Smooth muscle cell of the brain vasculature (primary cell): ENCODE results near the gene ARHGEF12.

ENCODE experiments used
- DNase-seq: peaks from one replicate; pipeline ENCODE4 v3.0.0-alpha.2; 2012; ENCODE audit warnings: low read depth, low spot score

Gene ARHGEF12

GRCh38 chr11:120516461-120517389, 180.5 kb downstream of the ARHGEF12 start:
- no peak for DNase-seq

GRCh38 chr11:120517390-120517761, 181.2 kb downstream of the ARHGEF12 start:
- no peak for DNase-seq

GRCh38 chr11:120517801-120518291, 181.6 kb downstream of the ARHGEF12 start:
- DNase-seq: no peak

- no peak for DNase-seq
Measured at GRCh38 chr11:120518356-120518755, 182.1 kb downstream of the ARHGEF12 start.

GRCh38 chr11:120519474-120519873, 183.3 kb downstream of the ARHGEF12 start:
- DNase-seq: no peak

GRCh38 chr11:120520091-120520822, 184.0 kb downstream of the ARHGEF12 start:
- no peak for DNase-seq

GRCh38 chr11:120521176-120521575, 185.0 kb downstream of the ARHGEF12 start:
- no peak for DNase-seq

GRCh38 chr11:120522021-120522420, 185.8 kb downstream of the ARHGEF12 start:
- DNase-seq: no peak

- DNase-seq: no peak
Measured at GRCh38 chr11:120522736-120523135, 186.5 kb downstream of the ARHGEF12 start.

- no peak for DNase-seq
Measured at GRCh38 chr11:120523196-120523595, 187.0 kb downstream of the ARHGEF12 start.

GRCh38 chr11:120524536-120525085, 188.4 kb downstream of the ARHGEF12 start:
- DNase-seq: no peak

- no peak for DNase-seq
Measured at GRCh38 chr11:120525261-120526171, 189.3 kb downstream of the ARHGEF12 start.

- DNase-seq: no peak
Measured at GRCh38 chr11:120526241-120526640, 190.0 kb downstream of the ARHGEF12 start.

GRCh38 chr11:120527111-120527761, 191.0 kb downstream of the ARHGEF12 start:
- no peak for DNase-seq

- DNase-seq: no peak
Measured at GRCh38 chr11:120528749-120529148, 192.5 kb downstream of the ARHGEF12 start.

- DNase-seq: no peak
Measured at GRCh38 chr11:120529214-120529613, 193.0 kb downstream of the ARHGEF12 start.

GRCh38 chr11:120529911-120530310, 193.7 kb downstream of the ARHGEF12 start:
- DNase-seq: no peak

- DNase-seq: no peak
Measured at GRCh38 chr11:120532082-120532831, 196.0 kb downstream of the ARHGEF12 start.

- no peak for DNase-seq
Measured at GRCh38 chr11:120532832-120533196, 196.6 kb downstream of the ARHGEF12 start.
